ENCODE data around the gene KCTD14. TPM values are rescaled to one million over a fixed set of nuclear protein-coding genes. Genes with fewer than 3 reads are reported as not detected.
"Not testable (repeated sequence)": the region's sequence is repeated elsewhere in the genome, so short reads cannot be mapped to it uniquely, and the experiment has no call there.

Gene KCTD14
- polyA plus RNA-seq = 10 to 100 TPM in 1 of 3 donors, 1 to 10 TPM in 2; 1.2 to 17.9 (median 3.4) TPM

- 8 to 16% (median 14%) methylated on average over 36 to 37 of the region's 37 CpGs for WGBS, 3 donors
These were observed at the start of gene KCTD14 for GRCh38 chr11:78022397-78023396. Gene KCTD14, minus strand, starts transcription at chr11:78023276. Its CDS starts 27 bp downstream, at chr11:78023249.

GRCh38 chr11:78072455-78072854, 49.4 kb upstream of the KCTD14 start:
- no peak overlapping the region for H3K27ac ChIP-seq (ENCODE audit: low read depth, low read length)
- WGBS, 3 donors = 90 to 98% (median 92%) methylated on average over 4 of the region's 4 CpGs

More at GRCh38 chr11:78022397-78023396, at the start of gene KCTD14:
- H3K27ac ChIP-seq (ENCODE audit: low read depth, low read length) = no peak within 1 kb of the TSS

GRCh38 chr11:78071717-78072116, 48.6 kb upstream of the KCTD14 start:
- no peak overlapping the region for H3K27ac ChIP-seq (ENCODE audit: low read depth, low read length)
- WGBS, 3 donors = 68 to 81% (median 78%) methylated on average over 3 of the region's 3 CpGs

- no peak overlapping the region for H3K27ac ChIP-seq (ENCODE audit: low read depth, low read length)
- 84 to 88% (median 86%) methylated on average over 2 of the region's 2 CpGs for WGBS, 3 donors
These were observed 47.5 kb upstream of the KCTD14 start for GRCh38 chr11:78070621-78071020.

GRCh38 chr11:78069465-78069864, 46.4 kb upstream of the KCTD14 start:
- H3K27ac ChIP-seq (ENCODE audit: low read depth, low read length) = no peak overlapping the region
- 52 to 68% (median 59%) methylated on average over 2 of the region's 2 CpGs for WGBS, 3 donors

GRCh38 chr11:78067704-78068103, 44.6 kb upstream of the KCTD14 start:
- 85 to 93% (median 93%) methylated on average over 4 of the region's 4 CpGs for WGBS, 3 donors
- no peak overlapping the region for H3K27ac ChIP-seq (ENCODE audit: low read depth, low read length)

GRCh38 chr11:78066471-78066870, 43.4 kb upstream of the KCTD14 start:
- 40 to 80% (median 59%) methylated on average over 2 of the region's 2 CpGs for WGBS, 3 donors

GRCh38 chr11:78065203-78065602, 42.1 kb upstream of the KCTD14 start:
- no peak overlapping the region for H3K27ac ChIP-seq (ENCODE audit: low read depth, low read length)
- WGBS, 3 donors = 70 to 87% (median 86%) methylated on average over 2 of the region's 2 CpGs

More at GRCh38 chr11:78066471-78066870, 43.4 kb upstream of the KCTD14 start:
- H3K27ac ChIP-seq (ENCODE audit: low read depth, low read length) = no peak overlapping the region

GRCh38 chr11:78063440-78064181, 40.5 kb upstream of the KCTD14 start, which contains the start of gene THRSP:
Gene THRSP, plus strand, starts transcription at chr11:78063861. Its CDS starts 21 bp downstream, at chr11:78063882.
- 85 to 87% (median 86%) methylated on average over 14 of the region's 14 CpGs for WGBS, 3 donors
- no peak within 1 kb of the TSS for H3K27ac ChIP-seq (ENCODE audit: low read depth, low read length)

- 68 to 85% (median 72%) methylated on average over 2 of the region's 2 CpGs for WGBS, 3 donors
- no peak overlapping the region for H3K27ac ChIP-seq (ENCODE audit: low read depth, low read length)
These were observed 39.6 kb upstream of the KCTD14 start for GRCh38 chr11:78062671-78063070.

- 28 to 58% (median 54%) methylated on average over 3 to 4 of the region's 4 CpGs for WGBS, 3 donors
- H3K27ac ChIP-seq (ENCODE audit: low read depth, low read length) = no peak overlapping the region
These were observed 38.8 kb upstream of the KCTD14 start for GRCh38 chr11:78061921-78062311.

GRCh38 chr11:78061088-78061920, 38.2 kb upstream of the KCTD14 start:
- 25 to 65% (median 60%) methylated on average over 4 of the region's 4 CpGs for WGBS, 3 donors
- H3K27ac ChIP-seq (ENCODE audit: low read depth, low read length) = no peak overlapping the region

GRCh38 chr11:78060533-78060932, 37.5 kb upstream of the KCTD14 start:
- no peak overlapping the region for H3K27ac ChIP-seq (ENCODE audit: low read depth, low read length)
- WGBS, 3 donors = 87 to 96% (median 94%) methylated on average over 8 of the region's 8 CpGs

- H3K27ac ChIP-seq (ENCODE audit: low read depth, low read length) = not testable (repeated sequence)
- 95 to 97% (median 96%) methylated on average over 9 of the region's 9 CpGs for WGBS, 3 donors
These were observed 36.8 kb upstream of the KCTD14 start for GRCh38 chr11:78059749-78060328.

GRCh38 chr11:78057462-78058055, 34.5 kb upstream of the KCTD14 start:
- WGBS, 3 donors = 77 to 78% (median 77%) methylated on average over 10 of the region's 10 CpGs

GRCh38 chr11:78056093-78056492, 33.0 kb upstream of the KCTD14 start:
- no peak overlapping the region for H3K27ac ChIP-seq (ENCODE audit: low read depth, low read length)
- 60 to 78% (median 75%) methylated on average over 3 of the region's 3 CpGs for WGBS, 3 donors

More at GRCh38 chr11:78057462-78058055, 34.5 kb upstream of the KCTD14 start:
- no peak overlapping the region for H3K27ac ChIP-seq (ENCODE audit: low read depth, low read length)

GRCh38 chr11:78054971-78055370, 31.9 kb upstream of the KCTD14 start:
- WGBS, 3 donors = 77 to 84% (median 83%) methylated on average over 4 of the region's 4 CpGs
- H3K27ac ChIP-seq (ENCODE audit: low read depth, low read length) = no peak overlapping the region

Measured in adipose tissue (tissue), 3 donors.